ENCODE results near the gene CLEC18C.
A peak's percentile ranks its signal among the peaks of the same experiment; 100 is the strongest.
"Not testable (repeated sequence)": the region's sequence is repeated elsewhere in the genome, so short reads cannot be mapped to it uniquely, and the experiment has no call there.

The CLEC18C gene

DNA sequence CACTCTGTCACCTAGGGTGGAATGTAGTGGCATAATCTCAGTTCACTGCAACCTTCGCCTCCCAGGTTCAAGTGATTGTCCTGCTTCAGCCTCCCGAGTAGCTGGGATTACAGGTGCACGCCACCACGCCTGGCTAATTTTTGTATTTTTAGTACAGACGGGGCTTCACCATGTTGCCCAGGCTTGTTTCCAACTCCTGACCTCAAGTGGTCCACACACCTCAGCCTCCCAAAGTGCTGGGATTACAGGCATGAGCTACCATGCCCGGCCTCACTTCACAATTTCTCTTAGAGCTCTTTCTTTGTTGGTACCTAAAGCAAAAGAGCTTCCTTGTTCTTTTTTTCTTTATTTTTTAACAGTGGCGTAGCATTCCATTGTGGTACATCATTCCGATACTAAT is 24.3 kb upstream of the CLEC18C start:
- H3K9ac ChIP-seq; H2AFZ ChIP-seq; H3K4me3 ChIP-seq (ENCODE audit: low read depth, low read length); H3K9me3 ChIP-seq (ENCODE audit: control insufficient read depth, low read length); H3K4me2 ChIP-seq (ENCODE audit: low read length); H3K36me3 ChIP-seq (ENCODE audit: control insufficient read depth, insufficient read depth, low read length); H3K27me3 ChIP-seq (ENCODE audit: control insufficient read depth, insufficient read depth, low read length); H3K27ac ChIP-seq; H3K79me2 ChIP-seq: not testable (repeated sequence)
- peaks cover 10% of the 10 kb centered on the region for H3K4me1 ChIP-seq

DNA sequence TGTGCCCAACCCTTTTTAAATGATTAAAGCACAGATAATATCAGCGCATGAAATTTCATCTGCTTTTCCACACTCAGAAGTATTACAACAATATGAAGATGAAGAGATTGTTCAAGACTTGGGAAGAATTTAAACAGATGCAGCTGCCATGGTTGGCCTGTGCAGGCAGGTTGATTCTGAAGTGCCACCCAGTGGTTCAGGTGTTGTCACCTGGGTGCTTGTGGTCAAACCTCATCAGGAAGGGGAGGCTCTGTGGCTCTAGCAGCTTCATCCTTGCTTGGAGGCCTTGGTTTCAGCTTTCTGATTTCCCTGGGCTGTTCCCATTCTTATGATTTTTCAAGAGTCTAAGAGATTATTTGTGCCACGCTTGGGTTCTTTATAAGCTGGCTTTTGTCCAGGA is 22.2 kb upstream of the CLEC18C start:
- H3K27ac ChIP-seq, result peak overlapping the region; percentile 17
- H3K36me3 ChIP-seq (ENCODE audit: control insufficient read depth, insufficient read depth, low read length), result no peaks in the 10 kb centered on the region
- no peak overlapping the region for H3K9ac ChIP-seq
- no peak overlapping the region for H3K4me2 ChIP-seq (ENCODE audit: low read length)
- H3K79me2 ChIP-seq, result peaks cover 2% of the 10 kb centered on the region
- no peak overlapping the region for H2AFZ ChIP-seq
- peaks cover 10% of the 10 kb centered on the region for H3K4me1 ChIP-seq
- TF ChIP-seq, protein P1, sequence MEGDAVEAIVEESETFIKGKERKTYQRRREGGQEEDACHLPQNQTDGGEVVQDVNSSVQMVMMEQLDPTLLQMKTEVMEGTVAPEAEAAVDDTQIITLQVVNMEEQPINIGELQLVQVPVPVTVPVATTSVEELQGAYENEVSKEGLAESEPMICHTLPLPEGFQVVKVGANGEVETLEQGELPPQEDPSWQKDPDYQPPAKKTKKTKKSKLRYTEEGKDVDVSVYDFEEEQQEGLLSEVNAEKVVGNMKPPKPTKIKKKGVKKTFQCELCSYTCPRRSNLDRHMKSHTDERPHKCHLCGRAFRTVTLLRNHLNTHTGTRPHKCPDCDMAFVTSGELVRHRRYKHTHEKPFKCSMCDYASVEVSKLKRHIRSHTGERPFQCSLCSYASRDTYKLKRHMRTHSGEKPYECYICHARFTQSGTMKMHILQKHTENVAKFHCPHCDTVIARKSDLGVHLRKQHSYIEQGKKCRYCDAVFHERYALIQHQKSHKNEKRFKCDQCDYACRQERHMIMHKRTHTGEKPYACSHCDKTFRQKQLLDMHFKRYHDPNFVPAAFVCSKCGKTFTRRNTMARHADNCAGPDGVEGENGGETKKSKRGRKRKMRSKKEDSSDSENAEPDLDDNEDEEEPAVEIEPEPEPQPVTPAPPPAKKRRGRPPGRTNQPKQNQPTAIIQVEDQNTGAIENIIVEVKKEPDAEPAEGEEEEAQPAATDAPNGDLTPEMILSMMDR (IDR thresholded peaks at IDR 0.05), result peak; percentile 29
- H3K9me3 ChIP-seq (ENCODE audit: control insufficient read depth, low read length), result no peaks in the 10 kb centered on the region
- H3K27me3 ChIP-seq (ENCODE audit: control insufficient read depth, insufficient read depth, low read length), result no peaks in the 10 kb centered on the region
- H3K4me3 ChIP-seq (ENCODE audit: low read depth, low read length), result no peak overlapping the region

DNA sequence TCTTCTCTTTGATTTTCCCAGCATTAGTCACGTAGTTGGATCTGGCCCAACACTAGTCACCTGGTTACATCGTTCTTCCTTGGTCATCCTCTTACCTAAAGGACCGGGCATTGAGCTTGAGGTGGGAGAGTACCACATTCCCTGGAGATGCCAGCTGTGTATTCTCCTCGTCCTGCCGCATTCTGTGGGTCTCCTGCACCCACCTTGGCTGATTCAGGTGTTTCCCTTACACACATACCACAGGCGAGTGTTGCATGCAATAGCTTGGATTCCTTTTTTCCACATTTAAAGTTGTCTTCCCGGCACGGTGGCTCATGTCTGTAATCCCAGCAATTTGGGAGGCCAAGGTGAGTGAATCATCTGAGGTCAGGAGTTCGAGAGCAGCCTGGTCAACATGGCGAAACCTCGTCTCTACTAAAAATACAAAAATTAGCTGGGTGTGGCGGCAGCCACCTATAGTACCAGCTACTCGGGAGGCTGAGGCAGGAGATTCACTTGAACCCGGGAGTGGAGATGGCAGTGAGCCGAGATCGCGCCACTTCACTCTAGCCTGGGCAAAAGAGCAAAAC is 21.6 kb upstream of the CLEC18C start:
- Histone ChIP-seq H3K4me1 (peaks cover 10% of the 10 kb centered on the region), H3K27ac (peak overlapping the region; percentile 17), H3K79me2 (peaks cover 2% of the 10 kb centered on the region), H3K27me3 (ENCODE audit: control insufficient read depth, insufficient read depth, low read length) (no peaks in the 10 kb centered on the region), H3K9me3 (ENCODE audit: control insufficient read depth, low read length) (no peaks in the 10 kb centered on the region), H3K4me3 (ENCODE audit: low read depth, low read length) (no peak overlapping the region), H3K4me2 (ENCODE audit: low read length) (no peak overlapping the region), H3K36me3 (ENCODE audit: control insufficient read depth, insufficient read depth, low read length) (no peaks in the 10 kb centered on the region), H3K9ac (no peak overlapping the region), H2AFZ (no peak overlapping the region)
- TF ChIP-seq, protein P1 (IDR thresholded peaks at IDR 0.05), result no peak

DNA sequence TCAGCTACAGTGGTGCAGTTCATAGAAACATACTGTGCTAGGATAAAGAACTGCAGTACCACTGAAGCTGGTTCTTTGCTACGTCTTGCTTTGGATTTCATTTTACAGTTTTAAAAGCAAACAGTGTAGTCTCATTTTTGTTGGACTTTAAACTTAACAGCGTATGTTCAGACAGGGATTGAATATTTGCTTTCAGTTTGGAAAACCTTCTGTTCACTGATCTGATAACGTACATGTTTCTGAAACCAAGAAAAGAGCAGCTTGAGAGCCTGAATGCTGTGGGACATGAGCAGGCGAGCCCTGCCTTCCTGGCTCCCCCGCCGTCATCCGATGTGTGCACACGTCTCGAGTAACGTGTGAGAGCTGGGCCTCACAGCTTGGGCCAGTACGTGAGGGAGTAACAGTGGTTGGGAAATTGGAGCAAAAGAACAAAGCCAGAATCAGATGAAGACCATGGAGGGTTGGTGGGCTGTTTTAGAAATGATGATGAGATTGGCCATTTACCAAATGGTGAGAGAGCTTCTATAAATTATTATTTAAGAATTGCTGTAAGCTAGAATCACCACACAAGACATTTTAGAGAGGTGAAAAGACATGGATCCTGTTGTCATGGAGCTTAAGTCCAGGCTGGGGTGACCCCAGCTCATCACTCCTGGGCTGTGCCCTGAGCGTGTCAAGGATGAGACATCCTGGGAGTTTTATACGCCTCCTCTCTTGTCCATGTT is 20.8 kb upstream of the CLEC18C start:
- Histone ChIP-seq H3K79me2 (peaks cover 2% of the 10 kb centered on the region), H3K9me3 (ENCODE audit: control insufficient read depth, low read length) (no peaks in the 10 kb centered on the region), H3K4me3 (ENCODE audit: low read depth, low read length) (no peak overlapping the region), H3K27ac (no peak overlapping the region), H3K27me3 (ENCODE audit: control insufficient read depth, insufficient read depth, low read length) (no peaks in the 10 kb centered on the region), H3K4me2 (ENCODE audit: low read length) (no peak overlapping the region), H3K9ac (no peak overlapping the region), H3K4me1 (peaks cover 10% of the 10 kb centered on the region), H2AFZ (no peak overlapping the region), H3K36me3 (ENCODE audit: control insufficient read depth, insufficient read depth, low read length) (no peaks in the 10 kb centered on the region)
- TF ChIP-seq, protein P1 (IDR thresholded peaks at IDR 0.05), result no peak

DNA sequence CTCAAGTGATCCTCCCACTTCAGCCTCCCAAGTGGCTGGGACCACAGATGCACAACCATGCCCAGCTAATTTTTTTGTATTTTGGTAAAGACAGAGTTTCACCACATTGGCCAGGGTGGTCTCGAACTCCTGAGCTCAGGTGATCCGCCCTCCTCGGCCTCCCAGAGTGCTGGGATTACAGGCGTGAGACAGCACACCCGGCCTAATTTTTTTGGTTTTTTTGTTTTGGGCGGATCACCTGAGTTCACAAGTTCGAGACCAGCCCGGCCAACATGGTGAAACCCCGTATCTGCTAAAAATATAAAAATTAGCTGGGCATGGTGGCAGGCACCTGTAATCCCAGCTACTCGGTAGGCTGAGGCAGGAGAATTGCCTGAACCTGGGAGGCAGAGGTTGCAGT is 18.9 kb upstream of the CLEC18C start:
- H3K36me3 ChIP-seq (ENCODE audit: control insufficient read depth, insufficient read depth, low read length); H3K79me2 ChIP-seq; H3K27ac ChIP-seq; H3K4me3 ChIP-seq (ENCODE audit: low read depth, low read length); H3K27me3 ChIP-seq (ENCODE audit: control insufficient read depth, insufficient read depth, low read length); H3K4me2 ChIP-seq (ENCODE audit: low read length); H2AFZ ChIP-seq; H3K9ac ChIP-seq; H3K9me3 ChIP-seq (ENCODE audit: control insufficient read depth, low read length): not testable (repeated sequence)
- H3K4me1 ChIP-seq, result peaks cover 10% of the 10 kb centered on the region

Data from parathyroid adenoma (tissue), 2 donors.